IPS DF 6.9 (cell line): ENCODE data around the gene ZNF341.
A peak's percentile ranks its signal among the peaks of the same experiment; 100 is the strongest.

ENCODE experiments used
- DNase-seq: peaks from one replicate; pipeline ENCODE4 v3.0.0-alpha.2; 2013; ENCODE audit warnings: low read depth, low spot score
- H3K27ac ChIP-seq: one replicate; pipeline ENCODE4 v1.5.1; 2013; ENCODE audit warnings: low read length, control low read depth
- H3K27me3 ChIP-seq: 2 replicates; pipeline ENCODE4 v1.6.1; 2013; ENCODE audit warnings: mild to moderate bottlenecking, low read length; ENCODE audit not compliant: control insufficient read depth, insufficient read depth
- H3K36me3 ChIP-seq: 2 replicates; pipeline ENCODE4 v1.6.1; 2013; ENCODE audit warnings: low read length; ENCODE audit not compliant: control insufficient read depth, insufficient read depth
- H3K4me1 ChIP-seq: 2 replicates; pipeline ENCODE4 v1.6.1; 2013; ENCODE audit warnings: low read length; ENCODE audit not compliant: control insufficient read depth, insufficient read depth
- H3K4me3 ChIP-seq: 2 replicates; pipeline ENCODE4 v1.5.1; 2013; ENCODE audit warnings: mild to moderate bottlenecking, low read length
- H3K9me3 ChIP-seq: 2 replicates; pipeline ENCODE4 v1.6.1; 2013; ENCODE audit warnings: low read length, inconsistent platforms; ENCODE audit not compliant: control insufficient read depth, insufficient read depth
- WGBS: extraction: QIAGEN DNeasy Blood & Tissue Kit; methylation state at CpG from one replicate; pipeline ENCODE4 v1.1.7; 2013; ENCODE audit warnings: mixed read lengths, missing lambda C conversion rate; ENCODE audit not compliant: insufficient read length, insufficient coverage; 5-methylcytosine and 5-hydroxymethylcytosine counted together

The ZNF341 gene

DNA sequence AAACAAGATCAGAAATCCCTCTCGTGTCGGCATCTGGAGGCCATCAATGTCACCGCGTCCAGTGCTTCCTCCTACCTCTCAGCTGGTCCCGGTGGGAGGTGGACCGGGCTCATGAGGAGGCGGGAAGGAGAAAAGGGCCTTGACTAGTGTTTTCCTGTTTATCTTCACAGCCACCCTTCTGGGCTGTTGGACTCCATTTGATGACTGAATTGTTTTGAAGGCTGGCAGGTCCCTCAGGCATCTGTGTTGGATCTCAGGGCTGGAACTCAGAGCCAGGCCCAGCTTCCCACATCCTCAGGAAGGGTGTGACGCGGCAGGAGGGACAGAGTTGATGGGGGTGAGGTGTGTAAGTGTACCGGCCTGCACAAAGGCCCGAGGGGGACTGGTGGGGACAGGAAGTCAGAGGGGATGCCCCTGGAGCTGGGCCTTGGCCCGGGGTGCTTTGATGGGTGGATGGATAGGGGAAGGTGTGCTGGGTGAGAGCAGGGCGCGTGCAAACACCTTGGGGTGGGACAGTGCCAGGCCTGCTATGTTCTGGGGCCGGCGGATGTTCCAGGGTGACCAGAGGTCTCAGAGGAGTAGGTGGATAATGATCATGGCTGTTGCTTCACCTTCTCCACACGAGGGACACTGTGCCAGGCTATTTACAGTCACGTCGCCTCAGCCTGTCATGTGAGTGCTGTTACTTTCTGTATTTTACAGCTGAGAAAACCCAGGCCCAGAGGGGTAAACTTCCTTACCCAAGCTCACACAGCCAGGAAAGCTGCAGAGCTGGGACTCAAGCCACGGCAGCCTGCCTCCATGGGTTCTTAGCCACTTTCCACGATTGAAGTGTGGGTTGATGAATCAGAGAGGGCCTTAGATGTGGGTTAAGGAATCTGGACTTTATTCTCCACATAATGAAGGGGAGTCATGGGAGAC lies 61.5 kb downstream of the ZNF341 start:
- no CpG with 5 or more reads among the region's 21 CpGs for WGBS
- no peak for DNase-seq

GRCh38 chr20:33796263-33796906 lies 64.6 kb downstream of the ZNF341 start:
- H3K9me3 ChIP-seq = no peaks in the 10 kb centered on the region
- 0 out of 2 replicates have a peak, but pooled peaks cover 3% of the 10 kb centered on the region for H3K4me1 ChIP-seq
- no peak overlapping the region for H3K27ac ChIP-seq
- H3K27me3 ChIP-seq = no peaks in the 10 kb centered on the region
- no peak for DNase-seq
- no peak overlapping the region for H3K4me3 ChIP-seq
- H3K36me3 ChIP-seq = no peaks in the 10 kb centered on the region
- WGBS = 100% methylated on average over 2 of the region's 9 CpGs

More for the DNA sequence above, 61.5 kb downstream of the ZNF341 start:
- Histone ChIP-seq H3K27me3 (no peaks in the 10 kb centered on the region), H3K4me1 (0 out of 2 replicates have a peak, but pooled peaks cover 3% of the 10 kb centered on the region), H3K27ac (no peak overlapping the region), H3K4me3 (no peak overlapping the region), H3K9me3 (no peaks in the 10 kb centered on the region), H3K36me3 (no peaks in the 10 kb centered on the region; the same call in 1 of the 2 replicates)

- 100% methylated on average over 1 of the region's 5 CpGs for WGBS
- H3K9me3 ChIP-seq = no peaks in the 10 kb centered on the region
- DNase-seq = no peak
- no peaks in the 10 kb centered on the region for H3K27me3 ChIP-seq
- H3K36me3 ChIP-seq = no peaks in the 10 kb centered on the region
- 0 out of 2 replicates have a peak, but pooled peaks cover 3% of the 10 kb centered on the region for H3K4me1 ChIP-seq
- no peak overlapping the region for H3K27ac ChIP-seq
- no peak overlapping the region for H3K4me3 ChIP-seq
Observed at GRCh38 chr20:33796907-33797544, 65.2 kb downstream of the ZNF341 start.

DNA sequence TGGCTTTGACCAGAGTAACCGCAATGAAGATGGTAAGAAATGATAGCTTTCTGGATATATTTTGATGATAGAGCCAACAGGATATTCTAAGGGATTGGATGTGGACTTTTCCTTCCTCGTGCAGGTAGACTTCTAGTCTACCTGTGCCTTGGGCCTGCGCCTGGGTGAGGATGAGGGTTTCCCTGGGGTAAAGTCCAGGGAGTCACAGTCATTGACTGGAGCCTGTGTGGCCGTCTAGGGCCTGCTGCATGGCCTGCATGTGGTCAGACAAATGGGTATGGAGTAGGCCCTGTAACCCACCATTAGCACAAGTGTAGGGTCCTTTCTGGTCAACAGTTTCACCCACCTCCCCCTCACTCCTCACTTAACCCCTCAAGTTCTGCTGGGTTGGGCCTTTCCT lies 66.6 kb downstream of the ZNF341 start:
- DNase-seq = no peak
- no peak overlapping the region for H3K27ac ChIP-seq
- no peaks in the 10 kb centered on the region for H3K9me3 ChIP-seq
- 0 out of 2 replicates have a peak, but pooled peaks cover 3% of the 10 kb centered on the region for H3K4me1 ChIP-seq
- no peaks in the 10 kb centered on the region for H3K27me3 ChIP-seq
- WGBS = no CpG with 5 or more reads among the region's 4 CpGs
- H3K36me3 ChIP-seq = no peaks in the 10 kb centered on the region
- no peak overlapping the region for H3K4me3 ChIP-seq

DNA sequence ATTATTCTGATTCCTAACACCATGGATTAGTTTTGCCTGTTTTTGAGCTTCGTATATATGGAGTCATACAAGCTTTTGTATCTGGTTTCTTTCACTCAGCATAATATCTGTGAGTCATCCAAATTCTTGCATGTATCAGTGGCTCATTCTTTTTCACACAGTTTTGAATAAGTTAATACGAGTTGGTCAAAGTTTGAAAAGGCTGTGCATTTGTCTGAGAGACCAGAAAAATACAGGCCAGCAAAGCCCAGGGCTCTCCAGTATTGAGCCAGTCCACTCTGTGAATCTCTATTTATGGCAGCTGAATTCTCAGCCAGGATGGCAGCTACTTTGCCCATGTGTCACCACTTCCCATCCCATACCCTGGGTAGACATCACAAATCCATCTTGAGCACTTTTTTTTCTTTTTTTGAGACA lies 72.1 kb downstream of the ZNF341 start:
- DNase-seq = no peak

DNA sequence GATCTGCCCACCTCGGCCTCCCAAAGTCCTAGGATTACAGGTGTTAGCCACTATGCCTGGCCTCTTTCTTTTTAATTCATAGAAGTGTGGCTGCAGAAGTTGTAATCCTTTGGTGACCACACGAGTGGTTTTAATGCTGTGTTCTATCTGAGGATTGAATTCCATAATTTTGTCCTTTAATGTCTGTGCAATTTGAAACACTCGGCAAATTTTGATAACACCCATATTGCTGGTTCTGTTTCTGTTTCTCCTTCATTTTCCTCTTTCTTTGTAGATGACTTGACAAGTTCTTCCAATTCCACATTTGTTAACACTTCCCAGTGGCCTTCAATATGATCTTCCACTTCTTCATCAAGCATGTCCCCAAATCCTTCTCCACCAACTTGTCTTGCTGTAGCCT lies 76.6 kb downstream of the ZNF341 start:
- no CpG with 5 or more reads among the region's 3 CpGs for WGBS
- H3K4me3 ChIP-seq = no peak overlapping the region
- no peaks in the 10 kb centered on the region for H3K27me3 ChIP-seq
- H3K9me3 ChIP-seq = no peaks in the 10 kb centered on the region
- no peak overlapping the region for H3K27ac ChIP-seq
- DNase-seq = no peak
- H3K36me3 ChIP-seq = no peaks in the 10 kb centered on the region
- no peaks in the 10 kb centered on the region for H3K4me1 ChIP-seq

More for the DNA sequence above, 72.1 kb downstream of the ZNF341 start:
- no CpG with 5 or more reads among the region's 2 CpGs for WGBS
- H3K9me3 ChIP-seq = no peaks in the 10 kb centered on the region
- H3K27me3 ChIP-seq = no peaks in the 10 kb centered on the region
- no peak overlapping the region for H3K4me3 ChIP-seq
- H3K36me3 ChIP-seq = no peaks in the 10 kb centered on the region
- no peaks in the 10 kb centered on the region for H3K4me1 ChIP-seq
- no peak overlapping the region for H3K27ac ChIP-seq

DNA sequence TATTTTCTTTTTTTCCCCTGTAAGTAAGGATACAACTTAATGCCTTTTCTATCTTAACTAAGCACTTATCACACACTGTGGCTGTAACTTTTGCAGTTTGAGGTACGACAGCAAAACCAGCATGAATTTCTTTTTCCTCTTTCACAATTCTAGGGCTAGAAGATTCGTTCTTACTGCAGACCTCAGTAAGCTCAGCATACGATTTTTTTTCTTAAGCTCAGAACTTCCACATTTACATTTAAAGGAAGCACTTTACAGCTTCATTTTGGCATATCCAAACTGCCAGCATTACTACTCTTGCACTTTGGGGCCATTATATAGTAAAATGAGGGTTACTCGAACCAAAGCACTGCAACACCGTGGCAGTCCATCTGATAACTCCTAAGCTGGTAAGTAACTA lies 78.5 kb downstream of the ZNF341 start:
- Histone ChIP-seq H3K4me3 (no peak overlapping the region), H3K9me3 (no peaks in the 10 kb centered on the region), H3K36me3 (no peaks in the 10 kb centered on the region), H3K27me3 (no peaks in the 10 kb centered on the region), H3K4me1 (no peaks in the 10 kb centered on the region), H3K27ac (no peak overlapping the region)
- WGBS = no CpG with 5 or more reads among the region's 5 CpGs
- DNase-seq = no peak

DNA sequence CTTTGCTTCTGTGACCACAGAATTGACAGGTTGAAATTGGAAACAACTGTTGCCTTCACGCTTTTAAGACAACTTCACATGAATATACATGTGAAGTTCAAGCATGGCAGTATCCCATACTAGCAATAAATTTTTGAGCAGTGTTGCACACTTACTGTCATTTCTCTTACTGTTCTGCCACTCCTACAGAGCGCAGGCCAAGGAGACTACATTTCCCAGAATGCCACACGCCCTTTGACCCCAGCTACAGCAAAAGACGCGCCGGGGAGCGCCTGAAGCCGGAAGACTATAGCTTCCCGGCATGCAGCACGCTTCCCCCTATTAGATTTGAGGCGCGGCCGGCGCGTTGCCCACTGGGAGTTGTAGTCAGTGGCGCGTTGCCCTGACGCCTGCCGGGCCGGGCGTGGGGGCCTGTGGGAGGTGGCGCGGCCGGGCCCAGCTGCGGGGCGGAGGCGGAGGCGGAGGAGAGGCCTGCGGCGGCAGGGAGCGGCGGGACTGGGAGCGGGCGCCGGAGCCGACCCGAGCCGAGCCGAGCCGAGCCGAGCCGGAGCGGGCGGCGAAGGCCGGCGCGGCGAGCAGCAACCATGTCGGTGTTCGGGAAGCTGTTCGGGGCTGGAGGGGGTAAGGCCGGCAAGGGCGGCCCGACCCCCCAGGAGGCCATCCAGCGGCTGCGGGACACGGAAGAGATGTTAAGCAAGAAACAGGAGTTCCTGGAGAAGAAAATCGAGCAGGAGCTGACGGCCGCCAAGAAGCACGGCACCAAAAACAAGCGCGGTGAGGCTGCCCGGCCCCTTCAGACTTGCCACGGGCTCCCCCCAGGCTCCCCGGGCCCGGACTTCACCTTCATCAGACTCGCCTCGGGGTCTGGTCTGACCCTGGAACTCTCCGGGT lies 79.3 kb downstream of the ZNF341 start, which contains the start of gene CHMP4B:
TSS of gene CHMP4B (plus strand) at position 464 of the 891 bp plus-strand sequence. CDS start at position 585, 121 bp downstream.
- WGBS = no CpG with 5 or more reads among the region's 71 CpGs
- DNase-seq = peak; percentile 89
- Histone ChIP-seq H3K27ac (no peak within 1 kb of the TSS), H3K4me1 (no peaks in the 10 kb centered on the region), H3K9me3 (no peaks in the 10 kb centered on the region), H3K4me3 (peak within 1 kb of the TSS; percentile 75), H3K36me3 (no peaks in the 10 kb centered on the region), H3K27me3 (no peaks in the 10 kb centered on the region)

- Histone ChIP-seq H3K36me3 (no peaks in the 10 kb centered on the region), H3K4me3 (peak overlapping the region; percentile 75), H3K4me1 (no peaks in the 10 kb centered on the region), H3K9me3 (no peaks in the 10 kb centered on the region), H3K27me3 (no peaks in the 10 kb centered on the region), H3K27ac (no peak overlapping the region)
- no CpG with 5 or more reads among the region's 12 CpGs for WGBS
- no peak for DNase-seq
Observed at GRCh38 chr20:33811776-33812151, 80.0 kb downstream of the ZNF341 start.
